Chondrocyte (in vitro differentiated cells): Measurements from ENCODE around the gene ANKRD17. TPM values are rescaled to one million over a fixed set of nuclear protein-coding genes. Genes with fewer than 3 reads are reported as not detected.

Experiments used
- DNase-seq: peaks from one replicate; pipeline ENCODE4 v3.0.0; 2021; ENCODE audit warnings: mixed read lengths, low spot score
- H3K27ac Mint-ChIP-seq: one replicate; pipeline ENCODE4 v1.8.0; 2021; ENCODE audit warnings: mild to moderate bottlenecking, moderate library complexity, mixed read lengths; ENCODE audit not compliant: unreplicated experiment
- H3K27me3 Mint-ChIP-seq: 2 replicates; pipeline ENCODE4 v1.8.0; 2021; ENCODE audit warnings: low read depth, mixed read lengths
- H3K36me3 Mint-ChIP-seq: 2 replicates; pipeline ENCODE4 v1.8.0; 2021; ENCODE audit warnings: low read depth, mixed read lengths
- H3K4me1 Mint-ChIP-seq: 2 replicates; pipeline ENCODE4 v1.8.0; 2021; ENCODE audit warnings: low read depth, mild to moderate bottlenecking, mixed read lengths
- H3K4me3 Mint-ChIP-seq: one replicate; pipeline ENCODE4 v1.8.0; 2021; ENCODE audit warnings: mild to moderate bottlenecking, moderate library complexity, mixed read lengths; ENCODE audit not compliant: unreplicated experiment
- H3K9me3 Mint-ChIP-seq: 2 replicates; pipeline ENCODE4 v1.8.0; 2021; ENCODE audit warnings: low read depth, mixed read lengths
- total RNA-seq: library from RNA; stranded (reverse); gene quantifications from 3 replicates; pipeline ENCODE4 v1.2.1, GENCODE V29; 2021
- TF ChIP-seq, protein P1 (sequence below): fragments of 200-600 bp; sonication (generic); IDR thresholded peaks from 2 replicates; pipeline ENCODE4 v1.5.0; 2021; ENCODE audit warnings: antibody characterized with exemption, mild to moderate bottlenecking, moderate library complexity

Gene ANKRD17
- total RNA-seq, 1 donor from 2014 or later, result 55.1 TPM

DNA sequence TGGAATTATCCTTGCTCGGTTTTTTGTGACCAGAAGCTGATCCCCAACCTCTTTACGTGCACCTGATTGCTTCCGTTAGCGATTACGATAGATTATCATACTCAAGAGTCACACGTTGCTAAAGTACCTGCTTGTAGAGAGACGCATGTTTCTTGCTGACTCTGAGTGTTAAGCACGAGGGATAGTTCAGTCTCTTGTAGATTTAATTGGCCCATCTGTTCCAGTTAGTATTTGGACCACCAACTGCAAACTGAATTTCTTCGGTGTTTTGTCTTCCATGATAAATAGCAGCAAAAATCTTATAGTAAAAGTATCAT is 188.6 kb downstream of the ANKRD17 start:
- H3K9me3 Mint-ChIP-seq, result no peaks in the 10 kb centered on the region
- H3K27me3 Mint-ChIP-seq, result no peaks in the 10 kb centered on the region
- peak overlapping the region; percentile 87 for H3K4me3 Mint-ChIP-seq
- TF ChIP-seq, protein P1, sequence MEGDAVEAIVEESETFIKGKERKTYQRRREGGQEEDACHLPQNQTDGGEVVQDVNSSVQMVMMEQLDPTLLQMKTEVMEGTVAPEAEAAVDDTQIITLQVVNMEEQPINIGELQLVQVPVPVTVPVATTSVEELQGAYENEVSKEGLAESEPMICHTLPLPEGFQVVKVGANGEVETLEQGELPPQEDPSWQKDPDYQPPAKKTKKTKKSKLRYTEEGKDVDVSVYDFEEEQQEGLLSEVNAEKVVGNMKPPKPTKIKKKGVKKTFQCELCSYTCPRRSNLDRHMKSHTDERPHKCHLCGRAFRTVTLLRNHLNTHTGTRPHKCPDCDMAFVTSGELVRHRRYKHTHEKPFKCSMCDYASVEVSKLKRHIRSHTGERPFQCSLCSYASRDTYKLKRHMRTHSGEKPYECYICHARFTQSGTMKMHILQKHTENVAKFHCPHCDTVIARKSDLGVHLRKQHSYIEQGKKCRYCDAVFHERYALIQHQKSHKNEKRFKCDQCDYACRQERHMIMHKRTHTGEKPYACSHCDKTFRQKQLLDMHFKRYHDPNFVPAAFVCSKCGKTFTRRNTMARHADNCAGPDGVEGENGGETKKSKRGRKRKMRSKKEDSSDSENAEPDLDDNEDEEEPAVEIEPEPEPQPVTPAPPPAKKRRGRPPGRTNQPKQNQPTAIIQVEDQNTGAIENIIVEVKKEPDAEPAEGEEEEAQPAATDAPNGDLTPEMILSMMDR, result no peak
- H3K27ac Mint-ChIP-seq, result peak overlapping the region; percentile 90
- H3K36me3 Mint-ChIP-seq, result peaks cover 3% of the 10 kb centered on the region
- peaks cover 24% of the 10 kb centered on the region for H3K4me1 Mint-ChIP-seq
- DNase-seq, result no peak

DNA sequence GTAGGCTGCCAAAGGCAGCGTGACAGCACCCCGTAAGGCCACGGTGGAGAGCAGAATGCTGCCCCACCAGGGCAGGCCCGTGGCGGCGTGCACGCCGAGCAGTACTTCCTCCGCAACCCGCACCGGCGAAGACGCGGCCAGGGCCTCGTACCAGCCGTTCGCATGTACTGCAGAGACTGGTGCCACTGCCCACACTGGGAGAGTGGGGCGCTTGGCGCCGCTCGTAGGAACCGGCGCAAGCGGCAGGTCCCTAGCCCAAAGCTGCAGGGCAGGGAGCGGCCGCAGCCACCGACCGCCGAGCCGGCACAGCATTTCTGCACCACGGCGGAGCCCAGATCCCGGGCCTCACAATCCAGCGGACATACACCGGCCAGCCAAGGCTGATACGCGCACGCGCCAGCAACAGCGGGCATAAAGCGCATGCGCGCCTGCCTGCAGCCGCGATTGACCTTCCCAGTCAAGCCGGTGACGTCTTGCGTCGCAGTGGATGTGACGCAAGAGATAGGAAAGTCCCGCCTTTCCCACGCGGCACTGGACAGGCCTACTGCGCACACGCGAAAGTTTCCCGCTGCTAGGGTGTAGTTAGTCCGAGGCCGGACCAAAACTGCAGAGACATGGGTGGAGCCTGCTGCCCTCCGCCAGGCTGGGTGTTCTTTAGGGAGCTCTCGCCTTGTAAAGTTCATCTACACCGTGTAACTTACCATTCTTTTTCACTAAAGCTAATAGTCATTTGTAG is 189.1 kb downstream of the ANKRD17 start, which contains the start of gene COX18:
TSS of gene COX18 (minus strand) at position 379 of the 736 bp plus-strand sequence. CDS start at position 312, 67 bp downstream.
- H3K4me1 Mint-ChIP-seq, result peaks cover 24% of the 10 kb centered on the region
- TF ChIP-seq, protein P1, result peak; percentile 7
- peak within 1 kb of the TSS; percentile 87 for H3K4me3 Mint-ChIP-seq
- peak within 1 kb of the TSS; percentile 90 for H3K27ac Mint-ChIP-seq
- peak; percentile 99 for DNase-seq
- H3K9me3 Mint-ChIP-seq, result no peaks in the 10 kb centered on the region
- H3K36me3 Mint-ChIP-seq, result peaks cover 4% of the 10 kb centered on the region
- H3K27me3 Mint-ChIP-seq, result no peaks in the 10 kb centered on the region

DNA sequence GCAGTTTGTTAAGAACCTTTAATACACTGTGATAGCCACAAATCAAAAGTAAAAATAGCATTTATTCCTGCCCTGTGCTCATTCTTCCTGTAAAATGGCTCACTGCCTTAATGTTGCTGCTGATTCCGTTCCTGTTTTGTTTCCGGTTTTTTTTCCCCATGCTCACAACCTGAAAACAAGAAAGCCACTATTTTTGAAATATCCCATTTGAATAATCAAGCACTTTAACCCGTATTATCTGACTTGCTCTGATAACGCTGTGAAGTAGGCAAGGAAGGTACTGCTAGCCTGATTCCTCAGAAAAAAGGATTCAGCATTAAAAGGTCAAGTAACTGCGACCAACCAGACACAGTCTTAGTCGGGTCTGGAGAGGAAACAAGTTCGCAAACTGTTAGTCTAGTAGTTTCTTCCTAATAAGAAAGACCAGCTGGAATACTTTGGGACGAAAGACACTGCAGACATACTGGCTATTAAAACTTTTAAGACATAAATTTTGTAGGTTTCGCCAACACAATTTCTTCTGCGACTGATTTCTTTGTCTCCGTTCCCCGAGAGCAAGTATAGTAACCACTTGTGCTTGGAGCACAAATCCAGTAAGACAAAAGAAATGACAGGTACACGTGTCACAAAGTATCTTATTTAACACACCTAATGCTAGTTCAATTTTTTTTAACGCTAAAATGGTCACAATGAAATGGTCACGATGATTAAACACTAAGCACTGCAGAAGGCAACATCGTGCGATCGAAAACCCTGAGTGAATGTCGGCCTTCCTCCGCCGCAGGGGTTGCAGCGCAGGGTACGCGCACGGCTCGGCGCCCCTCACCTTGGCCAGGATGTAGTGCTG is 189.9 kb downstream of the ANKRD17 start:
- TF ChIP-seq, protein P1, result no peak
- no peak for DNase-seq
- Mint-ChIP-seq H3K27ac (peak overlapping the region; percentile 90), H3K9me3 (no peaks in the 10 kb centered on the region), H3K4me1 (peaks cover 24% of the 10 kb centered on the region), H3K27me3 (no peaks in the 10 kb centered on the region), H3K4me3 (peak overlapping the region; percentile 87), H3K36me3 (peaks cover 6% of the 10 kb centered on the region)

DNA sequence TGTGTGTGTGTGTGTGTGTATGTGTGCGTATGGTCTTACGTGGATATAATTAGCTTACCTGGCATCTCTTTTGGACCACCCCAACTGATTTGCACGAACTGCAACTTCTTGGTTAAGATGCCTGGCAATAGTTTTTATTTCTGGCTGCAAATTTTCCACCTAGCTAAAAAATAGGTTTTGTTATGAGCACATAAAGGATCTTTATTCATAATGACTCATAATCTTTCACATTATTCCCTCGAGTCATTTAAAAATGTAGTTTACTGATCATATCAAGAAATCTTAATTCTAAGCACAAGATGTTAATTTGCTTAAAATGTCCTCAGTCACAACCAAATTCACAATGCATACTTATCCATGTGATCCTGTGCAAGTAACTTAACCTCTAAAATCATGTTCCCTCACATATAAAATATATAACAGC is 190.6 kb downstream of the ANKRD17 start:
- Mint-ChIP-seq H3K27ac (peak overlapping the region; percentile 90), H3K4me3 (peak overlapping the region; percentile 87), H3K36me3 (peaks cover 6% of the 10 kb centered on the region), H3K4me1 (peaks cover 24% of the 10 kb centered on the region), H3K9me3 (no peaks in the 10 kb centered on the region), H3K27me3 (no peaks in the 10 kb centered on the region)
- no peak for DNase-seq
- TF ChIP-seq, protein P1, result no peak

DNA sequence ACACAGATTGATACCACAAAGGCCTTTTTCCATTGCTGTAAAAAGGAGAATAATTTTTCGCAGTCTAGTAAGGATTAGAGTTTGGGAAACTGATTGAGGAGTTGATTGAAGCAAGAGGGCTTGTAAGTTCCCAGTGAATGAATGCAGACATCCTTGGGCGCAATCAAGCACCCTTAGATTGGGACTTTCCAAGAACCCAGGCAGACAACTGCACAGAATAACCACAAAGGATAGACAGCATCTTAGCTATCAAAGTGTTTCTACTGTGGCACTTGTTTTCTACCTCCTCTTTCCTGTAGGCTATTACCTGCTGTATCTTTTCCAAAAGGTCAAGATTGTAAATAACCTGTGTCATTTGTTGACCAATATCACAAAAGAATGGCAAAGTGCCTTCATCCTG is 191.7 kb downstream of the ANKRD17 start:
- TF ChIP-seq, protein P1, result no peak
- peak overlapping the region; percentile 8 for H3K27ac Mint-ChIP-seq
- no peak for DNase-seq
- peaks cover 24% of the 10 kb centered on the region for H3K4me1 Mint-ChIP-seq
- H3K36me3 Mint-ChIP-seq, result peaks cover 6% of the 10 kb centered on the region
- no peak overlapping the region for H3K4me3 Mint-ChIP-seq
- H3K9me3 Mint-ChIP-seq, result no peaks in the 10 kb centered on the region
- H3K27me3 Mint-ChIP-seq, result no peaks in the 10 kb centered on the region
